Measurements from ENCODE around the gene PPP2R2B.

The PPP2R2B gene

DNA sequence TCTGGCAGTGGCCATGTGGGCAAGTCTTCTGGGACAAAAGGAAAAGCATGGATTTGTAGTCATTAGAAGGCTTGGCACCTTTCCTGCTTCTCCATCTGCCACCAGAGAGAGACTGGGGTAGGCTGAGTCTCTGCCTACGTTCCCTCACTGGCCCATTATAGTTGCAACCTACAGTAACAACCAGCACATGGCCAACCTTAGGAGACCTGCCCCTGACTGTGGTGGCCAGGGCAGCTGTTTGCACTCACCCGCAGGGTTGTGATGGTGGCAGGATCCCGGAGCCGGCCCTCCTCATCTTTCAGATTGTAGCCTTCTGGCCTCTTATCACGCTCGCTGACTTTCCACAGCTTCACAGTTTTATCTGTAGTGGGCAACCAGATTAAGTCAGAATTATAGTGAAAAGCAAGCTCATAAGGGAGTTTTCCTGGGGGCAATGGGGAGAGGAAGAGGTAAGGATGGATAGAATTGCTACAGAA lies 187.6 kb downstream of the PPP2R2B start:
- DNase-seq, result no peak

DNA sequence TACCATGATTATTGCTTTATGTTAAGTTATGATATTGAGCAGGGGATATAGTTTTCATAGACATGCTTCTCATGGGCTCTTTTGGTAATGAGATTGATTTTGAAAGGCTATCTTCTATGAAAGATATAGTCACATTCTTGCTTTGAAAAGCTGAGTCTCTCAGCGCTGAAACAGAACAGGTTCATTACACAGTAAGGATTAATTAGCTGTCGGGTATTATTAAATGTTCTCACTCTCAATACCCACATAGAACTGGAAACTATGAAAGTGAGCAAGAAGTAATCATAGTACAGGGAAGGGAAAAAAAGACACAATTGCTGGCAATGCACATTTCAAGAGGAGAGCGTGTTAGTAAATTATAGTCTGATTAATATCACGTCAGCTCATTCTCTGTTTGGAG lies 190.9 kb downstream of the PPP2R2B start:
- DNase-seq, result no peak

- DNase-seq, result no peak
Observed at GRCh38 chr5:146683861-146684260, 194.7 kb downstream of the PPP2R2B start.

GRCh38 chr5:146682899-146683532 lies 195.5 kb downstream of the PPP2R2B start:
- DNase-seq, result no peak

DNA sequence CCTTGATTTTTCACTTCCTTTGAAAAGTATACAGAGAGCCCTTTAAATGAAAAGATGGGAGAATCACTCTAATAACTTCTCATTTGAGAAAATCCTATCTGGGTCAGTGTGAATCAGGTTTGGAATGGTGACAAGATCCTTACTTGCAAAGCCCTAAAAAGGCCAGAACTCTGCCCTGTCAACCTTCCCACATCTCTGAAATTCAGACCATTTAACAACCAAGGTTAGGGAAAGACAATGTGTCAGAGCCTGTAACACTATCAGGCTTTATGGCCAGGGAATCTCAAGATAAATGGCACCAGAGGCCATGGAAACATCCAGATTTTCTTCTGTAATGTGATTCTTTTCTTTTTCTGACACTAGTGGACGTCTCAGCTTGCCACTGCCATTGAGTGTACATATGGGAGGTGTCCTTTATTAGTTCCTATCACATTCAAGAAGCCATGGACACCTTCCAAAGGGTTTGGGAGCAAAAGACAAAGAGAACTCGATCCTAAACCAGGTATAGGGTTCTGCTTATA lies 196.9 kb downstream of the PPP2R2B start:
- no peak for DNase-seq

DNA sequence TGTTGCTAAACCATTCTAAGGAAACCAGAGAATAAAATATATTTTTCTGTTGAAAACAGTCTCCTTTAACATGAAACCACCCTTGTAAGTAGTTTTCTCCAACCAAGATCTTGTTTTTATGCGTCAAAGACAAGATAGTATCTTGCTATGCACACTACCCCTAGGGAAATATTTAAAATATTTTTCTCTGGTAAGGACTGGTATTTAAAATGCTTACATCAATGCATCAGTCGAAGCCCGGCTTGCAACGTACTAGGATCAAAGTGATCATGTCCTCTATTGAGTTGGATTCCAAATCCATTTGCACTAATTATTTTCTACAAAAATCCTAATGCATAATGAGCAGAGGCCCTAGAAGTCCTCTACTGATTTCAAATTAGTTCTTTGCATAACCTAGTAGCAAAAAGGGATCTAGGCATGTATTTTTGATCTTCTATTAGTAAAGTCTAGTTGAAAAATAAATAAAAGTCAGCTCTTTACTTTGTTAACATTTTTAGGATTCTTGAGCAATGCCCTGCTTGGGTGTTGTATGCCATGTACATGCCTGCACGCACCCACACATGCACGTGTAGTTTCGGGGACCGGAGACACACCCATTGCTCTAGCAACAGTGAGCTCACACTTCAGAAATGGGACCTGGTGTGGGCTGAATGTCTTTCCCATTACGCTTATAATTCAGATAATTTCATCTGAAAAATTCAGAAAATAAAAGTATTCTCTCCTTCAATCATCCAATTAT lies 197.5 kb downstream of the PPP2R2B start:
- DNase-seq, result no peak

DNA sequence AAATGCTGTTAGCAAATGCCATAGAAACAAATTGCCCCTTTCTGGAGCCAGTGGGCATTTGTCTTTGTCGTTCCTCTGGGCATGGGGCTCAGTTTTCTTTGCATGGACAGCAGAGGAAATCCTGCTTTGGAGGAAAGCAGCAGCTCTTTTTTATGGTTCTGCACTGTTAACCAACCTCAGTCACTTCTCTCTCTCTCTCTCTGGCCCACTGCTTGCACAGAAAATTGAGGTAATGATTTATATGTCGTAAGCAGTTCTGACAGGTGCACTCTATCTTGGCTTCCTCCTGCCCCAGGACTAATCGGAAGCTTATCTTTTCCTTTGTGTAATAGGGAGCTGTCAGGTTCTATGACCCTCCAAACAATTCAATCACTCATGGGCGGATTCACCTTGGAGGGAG lies 202.9 kb downstream of the PPP2R2B start:
- no peak for DNase-seq

- DNase-seq, result no peak
Observed at GRCh38 chr5:146672866-146673265, 205.7 kb downstream of the PPP2R2B start.

- no peak for DNase-seq
Observed at GRCh38 chr5:146671561-146672295, 206.8 kb downstream of the PPP2R2B start.

GRCh38 chr5:146669656-146670055 lies 208.9 kb downstream of the PPP2R2B start:
- DNase-seq, result no peak

GRCh38 chr5:146667633-146668272 lies 210.8 kb downstream of the PPP2R2B start:
- no peak for DNase-seq

GRCh38 chr5:146662229-146662628 lies 216.3 kb downstream of the PPP2R2B start:
- peak in 3 of 5 donors; percentile 24 to 32 (median 27) for DNase-seq

DNA sequence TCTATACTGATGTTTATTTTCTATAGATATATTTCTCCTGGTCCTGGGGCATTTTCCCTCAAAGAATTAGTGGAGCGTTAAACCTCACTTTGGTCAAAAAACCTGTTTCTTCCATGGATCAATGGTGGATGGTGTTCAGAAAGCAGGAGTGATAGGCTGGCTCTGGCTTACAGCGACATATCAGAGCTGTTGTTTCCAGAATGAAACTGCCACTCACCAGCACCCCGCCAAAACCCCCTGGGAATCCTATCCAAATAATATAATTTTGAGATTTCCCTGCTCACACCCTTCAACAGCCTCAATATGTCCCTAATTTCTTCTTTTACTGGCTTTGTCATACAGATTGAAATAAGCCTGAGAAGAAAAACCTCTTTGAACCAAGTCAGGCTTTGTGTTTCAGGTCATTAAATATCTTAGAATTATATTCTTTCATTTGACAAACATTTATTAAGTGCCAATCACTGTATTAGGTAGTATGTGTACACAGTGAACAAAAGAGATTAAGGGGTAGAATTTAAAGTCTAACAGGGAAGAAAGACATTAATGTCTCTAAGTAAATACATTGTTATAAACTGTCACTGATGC lies 218.1 kb downstream of the PPP2R2B start:
- DNase-seq, result no peak

GRCh38 chr5:146659961-146660360 lies 218.6 kb downstream of the PPP2R2B start:
- no peak for DNase-seq

DNA sequence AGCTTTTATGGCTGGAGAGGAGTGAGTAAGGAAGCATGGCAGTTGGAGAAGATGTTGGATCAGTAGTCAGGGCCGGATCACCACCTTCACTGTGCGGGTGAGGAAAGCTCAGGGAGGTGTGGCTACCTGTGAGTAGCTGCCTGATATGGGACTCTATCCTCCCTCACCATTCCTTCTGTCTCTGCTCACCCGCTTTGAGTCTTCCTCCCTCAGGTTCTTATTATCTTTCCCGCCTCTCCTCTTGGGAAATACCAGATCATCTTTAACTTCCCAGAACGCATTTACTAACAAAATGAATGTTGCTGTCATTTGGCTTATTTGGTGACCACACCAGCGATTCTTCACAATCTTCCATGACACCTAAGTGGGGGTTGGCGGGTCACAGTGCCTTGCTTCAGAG lies 221.9 kb downstream of the PPP2R2B start:
- DNase-seq, result no peak

GRCh38 chr5:146653560-146653959 lies 225.0 kb downstream of the PPP2R2B start:
- no peak for DNase-seq

GRCh38 chr5:146652547-146652946 lies 226.0 kb downstream of the PPP2R2B start:
- DNase-seq, result no peak

DNA sequence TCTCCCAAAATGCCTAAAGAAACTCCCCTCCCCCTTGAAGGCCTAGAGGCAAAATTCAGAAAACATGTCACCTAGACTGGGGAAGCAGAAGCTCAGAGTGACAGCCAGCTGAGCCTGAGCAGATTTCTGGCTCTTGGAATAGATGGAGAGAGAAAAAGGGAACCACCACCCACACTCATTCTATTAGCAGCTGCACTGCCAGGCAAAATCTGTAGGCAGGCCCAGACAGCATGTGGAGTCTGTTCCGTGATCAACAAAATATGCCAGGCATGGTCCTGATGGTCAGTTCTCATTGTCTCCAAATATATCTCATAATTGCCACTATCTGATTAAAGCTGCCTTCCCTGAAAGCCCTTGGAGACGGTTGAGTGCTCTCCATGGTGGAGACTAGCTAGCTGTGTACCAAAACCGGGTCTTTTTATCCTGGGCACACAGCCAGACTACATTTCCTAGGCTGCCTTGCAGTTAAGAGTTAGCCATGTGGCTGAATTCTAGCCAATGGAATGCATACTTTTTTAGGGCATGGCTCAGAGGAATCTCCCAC lies 230.8 kb downstream of the PPP2R2B start:
- DNase-seq, result no peak

- no peak for DNase-seq
Observed at GRCh38 chr5:146646441-146646840, 232.1 kb downstream of the PPP2R2B start.

GRCh38 chr5:146645342-146645741 lies 233.2 kb downstream of the PPP2R2B start:
- DNase-seq, result no peak

DNA sequence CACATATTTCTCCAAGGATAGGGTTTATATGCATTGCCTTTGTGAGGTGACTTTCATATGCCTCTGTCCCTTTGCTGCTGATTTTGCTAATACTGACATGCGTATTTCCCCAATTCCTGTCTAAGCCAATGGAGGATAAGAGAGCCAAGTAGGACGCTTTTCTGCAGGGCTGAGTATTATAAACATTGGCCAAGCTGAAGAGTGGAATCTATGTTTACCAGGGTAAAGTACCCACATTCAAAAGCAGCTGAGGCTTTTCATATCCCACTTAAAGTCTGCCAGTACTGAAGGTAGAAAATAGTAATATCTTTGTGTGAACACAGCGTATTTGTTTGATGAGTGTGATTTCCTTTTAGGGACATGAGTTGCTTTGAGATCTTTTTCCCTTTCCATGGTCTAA lies 233.7 kb downstream of the PPP2R2B start:
- no peak for DNase-seq

GRCh38 chr5:146643776-146644175 lies 234.8 kb downstream of the PPP2R2B start:
- DNase-seq, result no peak

Data from T-helper 1 cell (primary cell).